K562 (cell line): ENCODE results near the gene GTSE1. TPM values are rescaled to one million over a fixed set of nuclear protein-coding genes. Genes with fewer than 3 reads are reported as not detected.

Source experiments
- ATAC-seq: fragments of 200-7000 bp; cut with Tn5 transposase; 3 replicates; pipeline ENCODE4 v1.9.1; 2020; ENCODE audit warnings: moderate library complexity
- BruUV-seq: library from RNA; stranded (reverse); fragments of 400-500 nt; replicated peaks from 2 replicates; lab custom pipeline; 2021; lab: Mats Ljungman, UMichigan
- CTCF ChIA-PET: fragments of 300-600 bp; formaldehyde crosslinking; extraction: SDS; loops from one replicate; lab custom pipeline; 2021; ENCODE audit warnings: low intra/inter-chr PET ratio; lab: Yijun Ruan, JAX
- POLR2A ChIA-PET: fragments of 300-600, 350-650 bp; sonication (Branson Sonifier 250); formaldehyde crosslinking; extraction: SDS; loops from one replicate; lab custom pipeline; 2021; ENCODE audit warnings: antibody characterized with exemption, inconsistent platforms; lab: Yijun Ruan, JAX
- DNase-seq, 4 experiments: peaks; one replicate each; pipeline versions ENCODE4 v3.0.0 to v3.0.0-alpha.2; 2011 to 2018; ENCODE audit warnings: low spot score in 3 of 4, mixed read lengths in 3 of 4; ENCODE audit errors: extremely low read depth in 1 of 4
- FAIRE-seq: peaks from 2 replicates; lab custom pipeline; 2011; peaks lifted over from hg19 to GRCh38; lab: Jason Lieb, UNC
- H2AFZ ChIP-seq: 2 replicates; pipeline ENCODE4 v1.6.0; 2011; ENCODE audit warnings: low read depth, low read length, control low read depth, inconsistent platforms
- H3K27ac ChIP-seq: fragments of 200-600 bp; 3 replicates; pipeline ENCODE4 v1.8.0; 2011; ENCODE audit warnings: low read depth, mild to moderate bottlenecking, control low read depth, inconsistent platforms, low read length, moderate library complexity, mixed read lengths; ENCODE audit errors: extremely low read depth
- H3K27me3 ChIP-seq, 2 experiments: fragments of 300-600 bp in 1 of 2; 2 replicates in 1 of 2; 3 replicates in 1 of 2; pipeline versions ENCODE4 v1.6.0 to v1.8.0; 2011; ENCODE audit warnings: inconsistent platforms in 2 of 2, low read length in 2 of 2, mild to moderate bottlenecking in 1 of 2, mixed read lengths in 1 of 2, moderate library complexity in 1 of 2; ENCODE audit not compliant: control insufficient read depth in 2 of 2, insufficient read depth in 2 of 2
- H3K36me3 ChIP-seq: fragments of 300-600 bp; 3 replicates; pipeline ENCODE4 v1.8.0; 2011; ENCODE audit warnings: mild to moderate bottlenecking, low read length, inconsistent platforms; ENCODE audit not compliant: control insufficient read depth, insufficient read depth
- H3K4me1 ChIP-seq, 2 experiments: fragments of 200-600 bp in 1 of 2; replicated peaks in 1 of 2; 2 replicates in 1 of 2; 3 replicates in 1 of 2; pipeline versions ENCODE4 v1.5.1 to v1.8.0; 2011; ENCODE audit warnings: inconsistent platforms in 2 of 2, low read length in 2 of 2, mild to moderate bottlenecking in 1 of 2, mixed read lengths in 1 of 2, moderate library complexity in 1 of 2; ENCODE audit not compliant: control insufficient read depth in 2 of 2, insufficient read depth in 2 of 2
- H3K4me2 ChIP-seq: 2 replicates; pipeline ENCODE4 v1.6.1; 2011; ENCODE audit warnings: low read length, control low read depth, inconsistent platforms, mixed read lengths; ENCODE audit not compliant: insufficient read depth
- H3K4me3 ChIP-seq: fragments of 200-600 bp; sonication (generic), shearing (Covaris generic); 2 replicates; pipeline ENCODE4 v1.5.1; 2016; ENCODE audit warnings: control low read depth, inconsistent platforms
- H3K79me2 ChIP-seq: fragments of 200-600 bp; 3 replicates; pipeline ENCODE4 v1.8.0; 2011; ENCODE audit warnings: low read length, inconsistent platforms; ENCODE audit not compliant: control insufficient read depth, insufficient read depth
- H3K9ac ChIP-seq, 2 experiments: 2 replicates each; pipeline versions ENCODE4 v1.6.0 to v1.6.1; 2011; ENCODE audit warnings: low read depth in 2 of 2, low read length in 2 of 2, control low read depth in 1 of 2, inconsistent platforms in 1 of 2, mild to moderate bottlenecking in 1 of 2, mixed read lengths in 1 of 2; ENCODE audit not compliant: insufficient read depth in 1 of 2
- H3K9me1 ChIP-seq: one replicate; pipeline ENCODE4 v1.6.0; 2011; ENCODE audit warnings: inconsistent platforms, mild to moderate bottlenecking, low read length, moderate library complexity; ENCODE audit not compliant: control insufficient read depth, insufficient read depth
- H3K9me3 ChIP-seq: replicated peaks from 2 replicates; pipeline ENCODE4 v1.5.1; 2011; ENCODE audit warnings: low read depth, low read length, inconsistent platforms; ENCODE audit not compliant: control insufficient read depth, insufficient read depth
- H4K20me1 ChIP-seq: replicated peaks from 2 replicates; pipeline ENCODE4 v1.6.1; 2011; ENCODE audit warnings: low read length, inconsistent platforms, mixed read lengths; ENCODE audit not compliant: control insufficient read depth, insufficient read depth
- KHSRP ChIP-seq: fragments of 450-650 bp; IDR thresholded peaks from 2 replicates; pipeline ENCODE4 v1.6.1; 2017
- MCM5 ChIP-seq: fragments of 450-650 bp; IDR thresholded peaks from 2 replicates; pipeline ENCODE4 v1.6.1; 2016; ENCODE audit warnings: low read depth
- MIER1 ChIP-seq: fragments of 450-650 bp; IDR thresholded peaks from 2 replicates; pipeline ENCODE4 v1.6.1; 2016; ENCODE audit warnings: antibody characterized with exemption, mild to moderate bottlenecking, low read depth
- NONO ChIP-seq, 2 experiments: fragments of 200-400 bp in 1 of 2; fragments of 450-650 bp in 1 of 2; formaldehyde crosslinking in 1 of 2; IDR thresholded peaks; 2 replicates each; pipeline ENCODE4 v1.6.1; 2017; ENCODE audit warnings: low read depth in 2 of 2, mild to moderate bottlenecking in 2 of 2, moderate library complexity in 2 of 2, low read length in 1 of 2
- PML ChIP-seq: IDR thresholded peaks from 2 replicates; pipeline ENCODE4 v1.6.1; 2012; ENCODE audit warnings: low read length, inconsistent platforms
- ZKSCAN8 ChIP-seq: fragments of 200-800 bp; sonication (Bioruptor generic); IDR thresholded peaks from 2 replicates; pipeline ENCODE4 v1.6.1; 2016; ENCODE audit warnings: missing genetic modification characterization, missing compliant biosample characterization
- ZNF184 ChIP-seq: sonication (generic); formaldehyde crosslinking; IDR thresholded peaks from 2 replicates; pipeline ENCODE4 v1.5.0; 2020; ENCODE audit warnings: missing genetic modification reagents
- ZNF444 ChIP-seq: fragments of 250-450 bp; sonication (Bioruptor Pico); IDR thresholded peaks from 2 replicates; pipeline ENCODE4 v1.4.0; 2020; ENCODE audit warnings: mild to moderate bottlenecking, moderate library complexity
- ZNF507 ChIP-seq: conservative IDR thresholded peaks from 2 replicates; pipeline ENCODE4 v1.6.1; 2017; ENCODE audit warnings: missing genetic modification characterization, missing compliant biosample characterization
- WGBS: fragments of 100-300 bp; shearing (Covaris generic); methylation state at CpG from one replicate; pipeline ENCODE4 v1.1.6; 2016; ENCODE audit warnings: low coverage, mixed read lengths; ENCODE audit not compliant: insufficient coverage; ENCODE audit errors: missing lambda C conversion rate; 5-methylcytosine and 5-hydroxymethylcytosine counted together
- in situ Hi-C: fragments of 300-500 bp; cut with MboI; formaldehyde crosslinking; loops from 4 replicates; pipeline ENCODE4 v1.15.0; 2018; ENCODE audit warnings: inconsistent platforms, mixed read lengths
- intact Hi-C: fragments of 100-400 bp; cut with micrococcal nuclease; formaldehyde crosslinking; loops from 2 replicates; pipeline ENCODE4 v1.14.2; 2022
- polyA plus RNA-seq, 8 experiments: library from polyadenylated mRNA; depleted of rRNA in 4 of 8; stranded (reverse) in 5 of 8; unstranded in 3 of 8; fragments of >200 nt; fragmentation: Nextera tagmentation in 2 of 8; fragmentation: Illumina TruSeq in 1 of 8; extraction: Ambion mirVana in 2 of 8; extraction: Trizol in 1 of 8; gene quantifications; 2 replicates each; pipeline versions ENCODE4 v1.2.1 to v1.2.3, GENCODE V29; 2011 to 2014; ENCODE audit warnings: inconsistent platforms in 1 of 8, missing spikeins in 1 of 8
- total RNA-seq, 7 experiments: library from RNA; depleted of rRNA in 6 of 7; stranded (reverse); fragments of >200 nt in 6 of 7; fragmentation: Illumina TruSeq in 2 of 7; extraction: Trizol in 2 of 7; gene quantifications; 2 replicates each; pipeline versions ENCODE4 v1.2.1 to v1.2.3, GENCODE V29; 2011 to 2021; ENCODE audit warnings: low replicate concordance in 1 of 7
- TF ChIP-seq, protein P1 (sequence below), 2 experiments: fragments of 450-650 bp; IDR thresholded peaks; 2 replicates each; pipeline ENCODE4 v1.6.1; 2016
- TF ChIP-seq, protein P2 (sequence below): sonication (generic); formaldehyde crosslinking; IDR thresholded peaks from 2 replicates; pipeline ENCODE4 v1.4.0; 2020; ENCODE audit warnings: mild to moderate bottlenecking, missing genetic modification reagents
- TF ChIP-seq, protein P3 (sequence below): fragments of 250-450 bp; sonication (Bioruptor Pico); IDR thresholded peaks from 2 replicates; pipeline ENCODE4 v1.5.0; 2021
- TF ChIP-seq, protein P4 (sequence below): fragments of 450-650 bp; formaldehyde crosslinking; IDR thresholded peaks from 2 replicates; pipeline ENCODE4 v1.4.0; 2020; ENCODE audit warnings: mild to moderate bottlenecking, moderate library complexity

The GTSE1 gene
- total and polyA plus RNA-seq, 9 of the 15 experiments (the other 6 are each of a cell fraction or from before 2014, with no cell fraction given) = 2.5 to 22.5 (median 12.9) TPM

DNA sequence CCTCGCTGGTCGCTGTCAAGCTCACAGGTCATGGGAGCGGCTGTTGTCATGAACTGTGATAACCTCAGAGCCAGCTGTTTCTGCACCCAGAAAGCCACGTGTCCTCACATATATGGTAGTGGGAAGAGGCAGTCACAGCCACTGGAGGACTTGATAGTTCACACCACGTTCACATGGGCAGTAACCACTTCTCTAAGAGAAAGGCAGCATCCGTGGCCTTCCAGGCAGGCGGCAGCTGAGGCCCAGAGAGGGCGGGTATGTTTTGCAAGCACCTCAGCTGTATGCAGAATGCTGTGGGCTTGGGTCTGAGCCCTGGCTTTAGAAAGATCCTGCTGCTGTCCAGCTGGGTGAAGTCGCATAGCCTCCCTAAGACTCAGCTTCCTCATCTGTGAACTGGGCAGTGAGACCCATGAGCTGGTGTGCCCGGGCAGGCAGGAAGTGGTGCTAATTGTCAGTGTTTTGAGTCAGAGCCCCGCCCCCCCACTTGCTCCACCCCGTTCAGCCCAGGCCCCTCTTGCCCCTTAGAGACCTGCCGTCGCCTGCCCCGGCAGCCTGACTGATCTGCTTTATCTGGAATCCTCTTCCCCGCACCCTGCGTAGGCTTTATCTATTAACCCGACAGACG, 15.6 kb upstream of the GTSE1 start:
- Histone ChIP-seq H3K79me2 (no peaks in the 10 kb centered on the region), H3K27ac (no peak overlapping the region), H3K9me3 (no peaks in the 10 kb centered on the region), H4K20me1 (no peaks in the 10 kb centered on the region), H3K4me1 (no peaks in the 10 kb centered on the region; a peak in 1 of 5 replicates), H3K9ac (no peak overlapping the region), H3K4me3 (no peak overlapping the region)
- DNase-seq (no peak), ATAC-seq (no peak), FAIRE-seq (no peak)
- WGBS = 84% methylated on average over 13 of the region's 19 CpGs
- in situ Hi-C loops = no loop called here
- intact Hi-C loops = no loop called here
- TF ChIP-seq, protein P1, sequence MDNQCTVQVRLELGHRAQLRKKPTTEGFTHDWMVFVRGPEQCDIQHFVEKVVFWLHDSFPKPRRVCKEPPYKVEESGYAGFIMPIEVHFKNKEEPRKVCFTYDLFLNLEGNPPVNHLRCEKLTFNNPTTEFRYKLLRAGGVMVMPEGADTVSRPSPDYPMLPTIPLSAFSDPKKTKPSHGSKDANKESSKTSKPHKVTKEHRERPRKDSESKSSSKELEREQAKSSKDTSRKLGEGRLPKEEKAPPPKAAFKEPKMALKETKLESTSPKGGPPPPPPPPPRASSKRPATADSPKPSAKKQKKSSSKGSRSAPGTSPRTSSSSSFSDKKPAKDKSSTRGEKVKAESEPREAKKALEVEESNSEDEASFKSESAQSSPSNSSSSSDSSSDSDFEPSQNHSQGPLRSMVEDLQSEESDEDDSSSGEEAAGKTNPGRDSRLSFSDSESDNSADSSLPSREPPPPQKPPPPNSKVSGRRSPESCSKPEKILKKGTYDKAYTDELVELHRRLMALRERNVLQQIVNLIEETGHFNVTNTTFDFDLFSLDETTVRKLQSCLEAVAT (IDR thresholded peaks at IDR 0.05) = no peak
- no peak for TF ChIP-seq ZNF507
- no peak for TF ChIP-seq MIER1
- no peak for TF ChIP-seq ZKSCAN8 (CRISPR knock-in tag)
- TF ChIP-seq ZNF444 (CRISPR knock-in tag) = no peak
- no peak for TF ChIP-seq ZNF184 (CRISPR knock-in tag)
- TF ChIP-seq, protein P2, sequence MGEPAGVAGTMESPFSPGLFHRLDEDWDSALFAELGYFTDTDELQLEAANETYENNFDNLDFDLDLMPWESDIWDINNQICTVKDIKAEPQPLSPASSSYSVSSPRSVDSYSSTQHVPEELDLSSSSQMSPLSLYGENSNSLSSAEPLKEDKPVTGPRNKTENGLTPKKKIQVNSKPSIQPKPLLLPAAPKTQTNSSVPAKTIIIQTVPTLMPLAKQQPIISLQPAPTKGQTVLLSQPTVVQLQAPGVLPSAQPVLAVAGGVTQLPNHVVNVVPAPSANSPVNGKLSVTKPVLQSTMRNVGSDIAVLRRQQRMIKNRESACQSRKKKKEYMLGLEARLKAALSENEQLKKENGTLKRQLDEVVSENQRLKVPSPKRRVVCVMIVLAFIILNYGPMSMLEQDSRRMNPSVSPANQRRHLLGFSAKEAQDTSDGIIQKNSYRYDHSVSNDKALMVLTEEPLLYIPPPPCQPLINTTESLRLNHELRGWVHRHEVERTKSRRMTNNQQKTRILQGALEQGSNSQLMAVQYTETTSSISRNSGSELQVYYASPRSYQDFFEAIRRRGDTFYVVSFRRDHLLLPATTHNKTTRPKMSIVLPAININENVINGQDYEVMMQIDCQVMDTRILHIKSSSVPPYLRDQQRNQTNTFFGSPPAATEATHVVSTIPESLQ (CRISPR knock-in tag) = no peak
- no peak for TF ChIP-seq NONO (IDR thresholded peaks at IDR 0.05; ENCODE audit: low read depth in 2 of 2, low read length in 1 of 2)
- no peak for TF ChIP-seq PML
- TF ChIP-seq, protein P3, sequence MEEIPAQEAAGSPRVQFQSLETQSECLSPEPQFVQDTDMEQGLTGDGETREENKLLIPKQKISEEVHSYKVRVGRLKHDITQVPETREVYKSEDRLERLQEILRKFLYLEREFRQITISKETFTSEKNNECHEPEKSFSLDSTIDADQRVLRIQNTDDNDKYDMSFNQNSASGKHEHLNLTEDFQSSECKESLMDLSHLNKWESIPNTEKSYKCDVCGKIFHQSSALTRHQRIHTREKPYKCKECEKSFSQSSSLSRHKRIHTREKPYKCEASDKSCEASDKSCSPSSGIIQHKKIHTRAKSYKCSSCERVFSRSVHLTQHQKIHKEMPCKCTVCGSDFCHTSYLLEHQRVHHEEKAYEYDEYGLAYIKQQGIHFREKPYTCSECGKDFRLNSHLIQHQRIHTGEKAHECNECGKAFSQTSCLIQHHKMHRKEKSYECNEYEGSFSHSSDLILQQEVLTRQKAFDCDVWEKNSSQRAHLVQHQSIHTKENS (CRISPR knock-in tag) = no peak
- TF ChIP-seq MCM5 = no peak
- TF ChIP-seq, protein P4, sequence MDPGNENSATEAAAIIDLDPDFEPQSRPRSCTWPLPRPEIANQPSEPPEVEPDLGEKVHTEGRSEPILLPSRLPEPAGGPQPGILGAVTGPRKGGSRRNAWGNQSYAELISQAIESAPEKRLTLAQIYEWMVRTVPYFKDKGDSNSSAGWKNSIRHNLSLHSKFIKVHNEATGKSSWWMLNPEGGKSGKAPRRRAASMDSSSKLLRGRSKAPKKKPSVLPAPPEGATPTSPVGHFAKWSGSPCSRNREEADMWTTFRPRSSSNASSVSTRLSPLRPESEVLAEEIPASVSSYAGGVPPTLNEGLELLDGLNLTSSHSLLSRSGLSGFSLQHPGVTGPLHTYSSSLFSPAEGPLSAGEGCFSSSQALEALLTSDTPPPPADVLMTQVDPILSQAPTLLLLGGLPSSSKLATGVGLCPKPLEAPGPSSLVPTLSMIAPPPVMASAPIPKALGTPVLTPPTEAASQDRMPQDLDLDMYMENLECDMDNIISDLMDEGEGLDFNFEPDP (CRISPR knock-in tag) = no peak
- TF ChIP-seq KHSRP = no peak
- TF ChIP-seq, all 486 proteins: peak for 0
- H3K27me3 ChIP-seq = no peaks in the 10 kb centered on the region
- CTCF ChIA-PET = no interaction called here
- H2AFZ ChIP-seq = no peak overlapping the region
- BruUV-seq = no TSS peak
- POLR2A ChIA-PET = interaction anchor here (0.6 to 4.3 kb wide), 3 partner anchors 12 to 30 kb away, joined by 3 to 28 read pairs (median 3); partner anchors contain the start of gene TTC38
- H3K36me3 ChIP-seq = peaks cover 78% of the 10 kb centered on the region
- no peaks in the 10 kb centered on the region for H3K9me1 ChIP-seq
- H3K4me2 ChIP-seq = no peak overlapping the region
